Measurements from ENCODE around the gene NRIP3. TPM values are rescaled to one million over a fixed set of nuclear protein-coding genes. Genes with fewer than 3 reads are reported as not detected.

The NRIP3 gene
- total RNA-seq, 1 experiment from 2014 or later: 22.8 TPM

- no peaks in the 10 kb centered on the region for H3K27me3 ChIP-seq (ENCODE audit: control insufficient read depth, insufficient read depth, low read length)
- ATAC-seq: no peak
- no peaks in the 10 kb centered on the region for H3K4me1 ChIP-seq (ENCODE audit: control insufficient read depth, insufficient read depth, low read length)
- POLR2A ChIA-PET: no interaction called here
- H3K4me3 ChIP-seq (ENCODE audit: low read depth in 2 of 2, low read length in 2 of 2): no peak overlapping the region
- TF ChIP-seq REST (IDR thresholded peaks at IDR 0.05; ENCODE audit: insufficient read depth in 1 of 2, low read depth in 2 of 2, low read length in 1 of 2) (no peak), TCF7L2 (IDR thresholded peaks at IDR 0.05; ENCODE audit: low read depth, low read length) (no peak), CTCF (IDR thresholded peaks at IDR 0.05) (no peak), SIN3A (IDR thresholded peaks at IDR 0.05; ENCODE audit: borderline replicate concordance, insufficient read depth, low read depth, low read length) (no peak), POLR2AphosphoS5 (IDR thresholded peaks at IDR 0.05; ENCODE audit: low read depth, low read length) (no peak)
- intact Hi-C loops (cut with micrococcal nuclease; ENCODE audit: unreplicated experiment) (no loop called here), in situ Hi-C loops (cut with HindIII; ENCODE audit: low pct_unique_long_range_greater_than_20kb, low sequenced_read_pairs) (no loop called here)
- no peak for DNase-seq (ENCODE audit: low read depth, low spot score)
- CTCF ChIA-PET: no interaction called here
- H3K36me3 ChIP-seq (ENCODE audit: control insufficient read depth, insufficient read depth, low read length): no peaks in the 10 kb centered on the region
- H3K9me3 ChIP-seq (ENCODE audit: control insufficient read depth, insufficient read depth, low read depth, low read length): no peaks in the 10 kb centered on the region; the same call in 1 of the 2 replicates
- H3K27ac ChIP-seq (ENCODE audit: low read length): no peak overlapping the region
- no TSS peak for BruUV-seq (replicated peaks)
Measured at GRCh38 chr11:9039198-9039597, 35.4 kb upstream of the NRIP3 start.

- Histone ChIP-seq H3K27me3 (ENCODE audit: control insufficient read depth, insufficient read depth, low read length) (no peaks in the 10 kb centered on the region), H3K36me3 (ENCODE audit: control insufficient read depth, insufficient read depth, low read length) (no peaks in the 10 kb centered on the region), H3K4me3 (ENCODE audit: low read depth in 2 of 2, low read length in 2 of 2) (no peak overlapping the region), H3K4me1 (ENCODE audit: control insufficient read depth, insufficient read depth, low read length) (no peaks in the 10 kb centered on the region), H3K9me3 (ENCODE audit: control insufficient read depth, insufficient read depth, low read depth, low read length) (no peaks in the 10 kb centered on the region; the same call in 1 of the 2 replicates), H3K27ac (ENCODE audit: low read length) (no peak overlapping the region)
- in situ Hi-C loops (cut with HindIII; ENCODE audit: low pct_unique_long_range_greater_than_20kb, low sequenced_read_pairs): no loop called here
- intact Hi-C loops (cut with micrococcal nuclease; ENCODE audit: unreplicated experiment): no loop called here
- ChIA-PET POLR2A (no interaction called here), CTCF (no interaction called here)
- DNase-seq (ENCODE audit: low read depth, low spot score): no peak
- no peak for ATAC-seq
- TF ChIP-seq SIN3A (IDR thresholded peaks at IDR 0.05; ENCODE audit: borderline replicate concordance, insufficient read depth, low read depth, low read length) (no peak), POLR2AphosphoS5 (IDR thresholded peaks at IDR 0.05; ENCODE audit: low read depth, low read length) (no peak), CTCF (IDR thresholded peaks at IDR 0.05) (no peak), TCF7L2 (IDR thresholded peaks at IDR 0.05; ENCODE audit: low read depth, low read length) (no peak), REST (IDR thresholded peaks at IDR 0.05; ENCODE audit: insufficient read depth in 1 of 2, low read depth in 2 of 2, low read length in 1 of 2) (no peak)
- BruUV-seq (replicated peaks): no TSS peak
Measured at GRCh38 chr11:9038541-9038940, 34.7 kb upstream of the NRIP3 start.

Data from Panc1 (cell line).